CD4-positive, alpha-beta T cell treated with Interleukin-17A for 4 hours (primary cell): Measurements from ENCODE around the gene CNTNAP2.
"Not testable (repeated sequence)": the region's sequence is repeated elsewhere in the genome, so short reads cannot be mapped to it uniquely, and the experiment has no call there.

ENCODE experiments used
- DNase-seq: peaks from one replicate; pipeline ENCODE4 v3.0.0-alpha.2; 2020; ENCODE audit warnings: mixed read lengths

CNTNAP2 gene

DNA sequence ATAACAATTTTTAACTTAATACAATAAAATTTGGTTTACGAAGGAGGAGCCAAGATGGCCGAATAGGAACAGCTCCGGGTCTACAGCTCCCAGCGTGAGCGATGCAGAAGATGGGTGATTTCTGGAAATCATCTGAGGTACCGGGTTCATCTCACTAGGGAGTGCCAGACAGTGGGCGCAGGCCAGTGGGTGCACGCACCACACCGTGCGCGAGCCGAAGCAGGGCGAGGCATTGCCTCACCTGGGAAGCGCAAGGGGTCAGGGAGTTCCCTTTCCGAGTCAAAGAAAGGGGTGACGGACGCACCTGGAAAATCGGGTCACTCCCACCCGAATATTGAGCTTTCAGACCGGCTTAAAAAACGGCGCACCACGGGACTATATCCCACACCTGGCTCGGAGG lies 789.1 kb downstream of the CNTNAP2 start:
- not testable (repeated sequence) for DNase-seq

GRCh38 chr7:146922782-146923181 lies 806.2 kb downstream of the CNTNAP2 start:
- DNase-seq: no peak

- DNase-seq: no peak
Measured at GRCh38 chr7:146926841-146927240, 810.2 kb downstream of the CNTNAP2 start.

- no peak for DNase-seq
Measured at GRCh38 chr7:146937836-146938235, 821.2 kb downstream of the CNTNAP2 start.

DNA sequence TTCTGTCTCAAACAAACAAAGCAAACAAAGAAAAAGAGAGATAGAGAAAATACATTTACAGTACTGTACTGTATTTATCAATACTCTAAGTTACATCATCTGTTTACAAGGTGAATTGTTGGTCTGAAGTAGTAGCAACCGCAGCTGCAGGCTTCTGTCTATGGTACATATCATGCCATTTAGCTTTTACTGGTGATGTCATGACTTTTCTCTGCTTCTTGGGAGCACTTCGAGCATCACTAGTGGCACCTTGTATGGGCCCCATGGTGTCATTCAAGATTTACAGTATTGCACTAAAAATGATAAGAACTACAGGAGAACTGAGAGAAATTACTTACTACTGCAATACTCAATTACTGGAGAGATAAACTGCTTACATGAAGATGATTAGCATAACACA lies 826.9 kb downstream of the CNTNAP2 start:
- DNase-seq: no peak

- DNase-seq: no peak
Measured at GRCh38 chr7:146948703-146949102, 832.1 kb downstream of the CNTNAP2 start.

DNA sequence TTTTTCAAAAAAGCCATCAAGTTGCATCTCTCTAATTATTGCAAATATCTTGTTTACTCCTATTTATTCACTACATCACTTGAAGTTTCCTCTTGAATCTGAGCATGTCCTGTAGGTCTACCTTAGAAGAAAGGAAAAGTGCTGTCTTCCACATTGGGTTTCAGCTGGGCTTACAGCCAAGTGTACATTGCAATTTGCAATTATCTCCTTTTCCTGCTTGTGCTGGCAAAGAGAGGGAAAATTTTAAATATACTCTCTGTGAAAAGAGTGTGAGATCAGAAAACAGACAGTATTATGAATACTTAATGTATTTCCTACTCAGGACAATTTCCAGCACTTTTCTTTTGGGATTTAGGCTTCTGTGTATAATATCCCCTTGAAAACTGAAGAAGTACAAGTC lies 839.7 kb downstream of the CNTNAP2 start:
- DNase-seq: no peak

- no peak for DNase-seq
Measured at GRCh38 chr7:146956853-146957252, 840.3 kb downstream of the CNTNAP2 start.

DNA sequence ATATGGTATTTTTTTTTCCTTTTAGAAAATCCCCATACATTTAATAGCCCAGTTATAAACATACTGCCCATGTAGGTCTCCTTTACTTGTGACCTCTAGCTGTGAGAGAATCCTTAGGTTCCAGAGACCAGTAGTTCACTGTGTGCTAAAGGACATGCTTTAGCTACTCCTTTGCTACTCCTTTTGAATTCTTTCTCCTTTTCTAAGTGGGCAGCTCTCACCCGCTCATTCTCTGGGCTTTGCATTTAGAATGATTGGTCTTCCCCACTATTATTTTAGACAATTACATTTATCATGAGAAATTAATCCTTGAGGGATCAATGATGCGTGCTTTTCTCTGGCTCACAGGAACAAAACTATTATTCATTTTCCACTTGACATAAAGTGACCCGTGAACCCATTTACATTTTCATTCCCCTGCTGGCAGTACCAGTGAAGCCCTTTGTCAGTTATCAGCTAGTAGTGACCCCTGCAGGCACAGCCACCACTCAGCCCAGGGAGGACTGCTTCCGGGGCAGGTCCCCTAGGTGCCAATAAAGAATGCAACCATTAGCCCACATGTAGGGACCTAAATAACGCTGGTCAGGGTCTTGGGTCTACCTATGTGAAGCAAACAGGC lies 844.3 kb downstream of the CNTNAP2 start:
- DNase-seq: no peak

DNA sequence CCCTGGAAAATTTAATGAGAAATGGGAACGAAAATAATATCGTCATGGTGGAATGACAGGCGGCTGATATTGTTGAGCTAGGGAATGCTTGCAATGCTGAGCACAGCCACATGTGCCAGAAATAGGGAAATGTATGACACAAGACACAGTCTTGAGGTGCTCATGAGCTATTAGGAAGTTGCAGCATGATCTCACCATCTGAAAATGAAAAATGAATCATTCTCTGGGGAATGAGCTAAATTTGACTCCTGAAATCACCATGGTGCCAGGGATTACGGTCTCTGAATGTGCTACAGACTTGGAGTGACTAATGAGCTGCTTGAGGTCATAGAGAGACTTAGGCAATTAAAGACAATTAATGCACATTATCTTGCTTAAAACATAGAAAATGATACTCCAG lies 845.0 kb downstream of the CNTNAP2 start:
- DNase-seq: no peak

DNA sequence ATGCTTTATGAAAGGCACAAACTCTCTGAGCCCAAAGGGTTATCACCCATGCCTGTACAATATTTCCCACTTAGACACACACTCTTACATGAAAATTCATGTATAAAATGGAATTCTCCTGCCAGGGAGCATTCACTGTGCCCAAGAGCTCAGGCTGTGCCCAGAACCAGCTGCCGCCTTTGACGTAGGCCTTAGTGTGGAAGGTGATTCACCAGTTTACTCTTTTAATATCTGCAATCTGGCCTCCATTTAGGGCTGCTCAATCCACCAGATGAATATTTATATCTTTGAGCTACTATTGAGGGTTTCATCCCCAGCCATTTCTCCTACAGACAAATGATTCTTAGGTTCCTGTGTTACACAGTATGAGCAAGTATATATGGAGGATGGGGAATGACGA lies 849.7 kb downstream of the CNTNAP2 start:
- no peak for DNase-seq

GRCh38 chr7:146982482-146982881 lies 865.9 kb downstream of the CNTNAP2 start:
- DNase-seq: no peak

- DNase-seq: no peak
Measured at GRCh38 chr7:146991596-146991995, 875.0 kb downstream of the CNTNAP2 start.

GRCh38 chr7:146993764-146994163 lies 877.2 kb downstream of the CNTNAP2 start:
- DNase-seq: no peak

DNA sequence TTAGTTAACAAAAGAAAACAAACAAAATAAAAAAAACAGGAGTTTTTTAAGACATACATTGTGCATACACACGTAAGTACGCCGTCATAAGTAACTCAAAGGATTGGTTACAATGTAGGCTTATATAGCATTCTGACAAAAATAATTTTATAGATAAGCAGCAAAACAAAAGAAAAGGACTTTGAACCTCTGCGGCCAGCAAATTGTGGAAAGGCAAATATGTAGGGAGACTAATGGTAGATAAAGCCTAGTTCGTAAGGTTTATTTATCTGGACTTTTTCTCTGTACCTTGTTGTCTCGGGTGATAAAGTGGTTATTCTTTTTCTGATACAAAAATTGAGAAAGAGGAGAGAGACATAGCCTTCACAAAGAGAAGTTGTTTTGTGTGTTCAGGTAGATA lies 891.9 kb downstream of the CNTNAP2 start:
- no peak for DNase-seq

- no peak for DNase-seq
Measured at GRCh38 chr7:147012666-147013065, 896.1 kb downstream of the CNTNAP2 start.

DNA sequence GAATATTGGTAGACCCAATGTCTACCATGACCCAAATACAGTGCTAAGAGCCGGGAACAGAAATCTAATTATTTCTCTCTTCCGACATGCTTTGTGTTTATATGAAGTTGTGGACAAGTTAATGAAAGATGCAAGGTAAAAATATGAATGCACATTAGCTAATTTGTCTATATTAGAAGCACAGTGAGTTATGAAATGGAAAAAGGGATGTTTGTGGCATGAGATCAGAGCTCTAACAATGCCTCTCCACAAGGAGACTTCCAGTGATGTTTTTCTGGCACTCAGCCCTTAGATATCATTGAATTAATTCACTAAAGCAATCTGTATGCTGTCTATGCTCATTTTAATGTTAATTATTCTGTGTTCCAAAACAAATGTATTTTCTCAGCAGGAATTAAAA lies 897.2 kb downstream of the CNTNAP2 start:
- DNase-seq: no peak

DNA sequence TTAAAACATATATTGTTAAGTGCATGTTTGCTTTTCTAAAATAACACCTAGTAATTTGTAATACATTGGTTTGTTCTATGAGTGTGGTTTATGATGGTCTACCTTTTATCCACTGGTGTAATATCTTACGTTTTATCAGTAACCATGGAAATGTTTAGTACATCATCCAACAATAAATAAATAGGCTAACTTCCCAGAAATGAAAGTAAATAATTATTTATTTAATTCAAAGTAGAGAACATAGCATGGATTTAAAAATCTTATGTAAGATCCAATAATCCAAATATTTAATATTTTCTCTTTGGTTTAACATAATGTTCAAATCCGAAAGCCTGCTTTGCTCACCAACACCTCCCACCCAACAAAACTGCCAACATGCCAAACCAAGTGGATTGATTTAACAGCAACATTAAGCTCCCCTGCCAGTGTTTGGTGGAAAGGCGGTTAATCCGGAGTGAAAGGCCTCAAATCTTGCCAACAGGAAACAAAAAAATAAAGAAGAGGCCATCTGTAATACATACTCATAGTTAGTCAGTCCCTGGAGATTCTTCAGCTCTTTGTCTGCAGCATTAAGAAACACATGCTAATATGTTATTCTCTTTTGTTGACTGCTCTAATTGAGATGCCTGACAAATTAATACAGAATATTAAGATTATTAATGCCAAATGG lies 897.8 kb downstream of the CNTNAP2 start:
- DNase-seq: no peak

- no peak for DNase-seq
Measured at GRCh38 chr7:147015999-147016398, 899.4 kb downstream of the CNTNAP2 start.

- no peak for DNase-seq
Measured at GRCh38 chr7:147022056-147022455, 905.5 kb downstream of the CNTNAP2 start.

DNA sequence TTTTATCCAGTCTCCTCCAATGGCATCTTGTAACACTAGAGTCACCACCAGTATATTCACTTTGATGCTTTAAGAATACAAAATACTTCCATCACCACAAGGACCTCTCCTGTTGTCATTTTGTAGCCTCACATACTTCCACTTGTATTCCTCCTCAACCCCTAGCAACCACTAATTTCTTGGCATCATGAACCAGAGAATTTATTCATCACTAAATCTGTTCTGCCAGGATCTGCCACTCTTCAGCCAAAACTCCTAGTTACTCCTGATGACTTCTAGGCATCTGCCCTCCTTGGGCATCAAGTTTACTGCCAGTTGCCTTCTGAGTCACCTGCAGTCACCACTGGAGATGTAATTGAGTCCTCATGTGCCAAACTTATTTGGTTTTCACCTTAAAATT lies 906.8 kb downstream of the CNTNAP2 start:
- DNase-seq: no peak

DNA sequence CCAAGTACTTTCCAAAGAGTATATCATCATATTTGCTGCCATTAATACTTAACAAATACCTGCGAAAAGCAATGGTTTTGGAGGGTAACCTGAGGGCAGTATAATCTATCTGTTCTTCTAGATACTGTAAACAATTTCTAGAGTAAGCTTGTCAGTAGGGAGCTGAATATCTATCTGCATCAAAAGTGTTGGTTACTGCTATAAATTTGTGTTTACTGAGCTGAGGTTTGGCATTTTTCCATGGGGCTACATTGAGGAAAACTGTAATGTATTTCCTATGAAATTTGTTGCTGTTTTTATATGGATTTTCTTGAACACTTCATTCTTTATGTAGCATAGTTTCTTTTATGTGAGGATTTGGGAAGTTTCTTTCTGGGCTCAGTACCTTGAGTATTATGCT lies 913.4 kb downstream of the CNTNAP2 start:
- DNase-seq: no peak

GRCh38 chr7:147033641-147034040 lies 917.0 kb downstream of the CNTNAP2 start:
- DNase-seq: no peak

GRCh38 chr7:147041438-147041837 lies 924.8 kb downstream of the CNTNAP2 start:
- DNase-seq: no peak

DNA sequence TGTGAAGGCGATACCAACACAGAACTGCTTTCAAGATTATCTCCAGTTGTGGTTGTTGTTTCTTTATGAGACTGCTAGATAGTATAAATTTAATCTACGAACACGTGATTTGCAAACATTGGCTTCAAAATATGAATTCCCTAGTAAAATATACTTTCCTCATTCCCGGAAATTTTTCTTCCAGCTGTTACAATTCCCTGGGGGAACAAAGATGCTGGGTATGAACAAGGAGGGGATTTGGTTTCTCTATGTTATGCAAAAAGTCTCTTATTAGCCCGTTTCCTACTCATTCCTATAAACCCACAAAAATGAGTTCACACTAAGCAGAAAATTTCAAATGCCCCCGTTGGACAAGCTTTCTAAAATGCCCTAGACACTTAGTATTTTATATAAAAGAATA lies 928.3 kb downstream of the CNTNAP2 start:
- no peak for DNase-seq
